H1 (cell line): ENCODE measurements around the gene MEF2C. TPM values are rescaled to one million over a fixed set of nuclear protein-coding genes. Genes with fewer than 3 reads are reported as not detected.
A peak's percentile ranks its signal among the peaks of the same experiment; 100 is the strongest.

Experiments used
- CTCF ChIA-PET: fragments of 300-600 bp; sonication (Branson Sonifier 250); formaldehyde crosslinking; loops from one replicate; lab custom pipeline; 2021; ENCODE audit not compliant: partially characterized antibody; lab: Charles Lee
- POLR2A ChIA-PET: fragments of 300-600 bp; sonication (Branson Sonifier 250); formaldehyde crosslinking; loops from one replicate; lab custom pipeline; 2021; ENCODE audit warnings: inconsistent platforms; ENCODE audit not compliant: partially characterized antibody; lab: Charles Lee
- DNase-seq, 2 experiments: peaks; one replicate each; pipeline versions ENCODE4 v3.0.0 to v3.0.0-alpha.2; 2010 to 2022; ENCODE audit warnings: low spot score in 2 of 2, low read depth in 1 of 2, mixed read lengths in 1 of 2
- FAIRE-seq: peaks from 2 replicates; lab custom pipeline; 2011; peaks lifted over from hg19 to GRCh38; lab: Jason Lieb, UNC
- H2AFZ ChIP-seq: 2 replicates; pipeline ENCODE4 v1.8.1; 2012; ENCODE audit warnings: low read length, inconsistent platforms
- H2AK5ac ChIP-seq: 2 replicates; pipeline ENCODE4 v1.6.1; 2013; ENCODE audit warnings: low read depth, low read length
- H2BK120ac ChIP-seq: replicated peaks from 2 replicates; pipeline ENCODE3; 2013; ENCODE audit warnings: low read depth, low read length, inconsistent platforms
- H2BK12ac ChIP-seq: 2 replicates; pipeline ENCODE4 v1.6.1; 2013; ENCODE audit warnings: low read depth, low read length
- H2BK15ac ChIP-seq: 2 replicates; pipeline ENCODE4 v1.6.1; 2013; ENCODE audit warnings: low read length
- H2BK20ac ChIP-seq: 2 replicates; pipeline ENCODE4 v1.6.1; 2013; ENCODE audit warnings: low read length
- H2BK5ac ChIP-seq: 2 replicates; pipeline ENCODE4 v1.6.1; 2013; ENCODE audit warnings: low read depth, low read length
- H3K14ac ChIP-seq: 2 replicates; pipeline ENCODE4 v1.6.1; 2013; ENCODE audit warnings: inconsistent platforms; ENCODE audit not compliant: insufficient read length
- H3K18ac ChIP-seq: 2 replicates; pipeline ENCODE4 v1.6.1; 2013; ENCODE audit warnings: low read length; ENCODE audit errors: extremely low read depth
- H3K23ac ChIP-seq: 2 replicates; pipeline ENCODE4 v1.6.1; 2013; ENCODE audit warnings: inconsistent platforms; ENCODE audit not compliant: insufficient read length
- H3K23me2 ChIP-seq: 2 replicates; pipeline ENCODE4 v1.6.1; 2013; ENCODE audit warnings: low read depth, low read length
- H3K27ac ChIP-seq: 2 replicates; pipeline ENCODE4 v1.6.1; 2011; ENCODE audit warnings: low read depth, low read length, inconsistent platforms
- H3K27me3 ChIP-seq, 4 experiments: replicated peaks in 1 of 4; 1 replicate in 1 of 4; 2 replicates in 3 of 4; pipeline versions ENCODE4 v1.6.1 to v1.8.1; 2011 to 2013; ENCODE audit warnings: low read length in 3 of 4, mild to moderate bottlenecking in 3 of 4, inconsistent platforms in 2 of 4, mixed read lengths in 2 of 4, moderate library complexity in 1 of 4; ENCODE audit not compliant: control insufficient read depth in 3 of 4, insufficient read depth in 3 of 4; ENCODE audit errors: extremely low read depth in 1 of 4
- H3K36me3 ChIP-seq, 4 experiments: 2 replicates each; pipeline versions ENCODE4 v1.6.1 to v1.8.1; 2011 to 2013; ENCODE audit warnings: mild to moderate bottlenecking in 4 of 4, low read length in 3 of 4, moderate library complexity in 2 of 4, control low read depth in 1 of 4, inconsistent platforms in 1 of 4; ENCODE audit not compliant: insufficient read depth in 4 of 4, control insufficient read depth in 2 of 4
- H3K4ac ChIP-seq: replicated peaks from 2 replicates; pipeline ENCODE3; 2013; ENCODE audit warnings: low read length, low read depth, mixed read lengths, inconsistent platforms; ENCODE audit not compliant: insufficient read length
- H3K4me1 ChIP-seq, 4 experiments: replicated peaks in 1 of 4; 1 replicate in 1 of 4; 2 replicates in 3 of 4; pipeline versions ENCODE4 v1.6.1 to v1.8.1; 2011 to 2013; ENCODE audit warnings: low read length in 3 of 4, inconsistent platforms in 2 of 4, mixed read lengths in 1 of 4; ENCODE audit not compliant: insufficient read depth in 4 of 4, control insufficient read depth in 3 of 4
- H3K4me2 ChIP-seq, 2 experiments: 2 replicates each; pipeline versions ENCODE4 v1.6.1 to v1.8.1; 2011 to 2013; ENCODE audit warnings: low read depth in 2 of 2, low read length in 2 of 2, control low read depth in 1 of 2, inconsistent platforms in 1 of 2, mild to moderate bottlenecking in 1 of 2; ENCODE audit not compliant: insufficient read depth in 1 of 2
- H3K4me3 ChIP-seq, 4 experiments: fragments of 200-600, 300-600 bp in 1 of 4; sonication (generic), shearing (Covaris generic), sonication (Bioruptor Twin) in 1 of 4; 2 replicates each; pipeline versions ENCODE4 v1.5.1 to v1.8.1; 2011 to 2016; ENCODE audit warnings: low read length in 4 of 4, low read depth in 3 of 4, control low read depth in 2 of 4, inconsistent platforms in 2 of 4, mild to moderate bottlenecking in 2 of 4, mixed read lengths in 1 of 4, moderate library complexity in 1 of 4; ENCODE audit not compliant: insufficient read depth in 2 of 4; ENCODE audit errors: extremely low read depth in 1 of 4
- H3K56ac ChIP-seq: replicated peaks from 2 replicates; pipeline ENCODE3; 2013; ENCODE audit warnings: low read depth, mild to moderate bottlenecking, mixed read lengths, low read length, inconsistent platforms; ENCODE audit not compliant: insufficient read length
- H3K79me1 ChIP-seq: 2 replicates; pipeline ENCODE4 v1.6.1; 2013; ENCODE audit warnings: low read depth, low read length, control low read depth
- H3K79me2 ChIP-seq, 2 experiments: 2 replicates each; pipeline versions ENCODE4 v1.6.1 to v1.8.1; 2012 to 2013; ENCODE audit warnings: low read length in 2 of 2, mild to moderate bottlenecking in 2 of 2, inconsistent platforms in 1 of 2; ENCODE audit not compliant: insufficient read depth in 2 of 2, control insufficient read depth in 1 of 2
- H3K9ac ChIP-seq, 4 experiments: replicated peaks in 1 of 4; 1 replicate in 1 of 4; 2 replicates in 3 of 4; pipeline versions ENCODE4 v1.6.1 to v1.8.1; 2011 to 2013; ENCODE audit warnings: low read depth in 3 of 4, low read length in 3 of 4, control low read depth in 2 of 4, mild to moderate bottlenecking in 2 of 4, moderate library complexity in 2 of 4, inconsistent platforms in 1 of 4; ENCODE audit errors: extremely low read depth in 1 of 4
- H3K9me3 ChIP-seq, 2 experiments: 2 replicates each; pipeline versions ENCODE4 v1.6.1 to v1.8.1; 2012 to 2013; ENCODE audit warnings: mild to moderate bottlenecking in 2 of 2, moderate library complexity in 2 of 2, control low read depth in 1 of 2, inconsistent platforms in 1 of 2, low read depth in 1 of 2, low read length in 1 of 2, mixed read lengths in 1 of 2; ENCODE audit not compliant: insufficient read depth in 2 of 2
- H4K20me1 ChIP-seq, 2 experiments: replicated peaks in 1 of 2; 2 replicates each; pipeline versions ENCODE3 to v1.8.1; 2011 to 2013; ENCODE audit warnings: inconsistent platforms in 2 of 2, low read length in 2 of 2, mild to moderate bottlenecking in 1 of 2; ENCODE audit not compliant: insufficient read depth in 2 of 2, control insufficient read depth in 1 of 2
- H4K5ac ChIP-seq: 2 replicates; pipeline ENCODE4 v1.6.1; 2013; ENCODE audit warnings: low read length, low read depth, mixed read lengths, inconsistent platforms; ENCODE audit not compliant: insufficient read length
- H4K8ac ChIP-seq: 2 replicates; pipeline ENCODE4 v1.8.0; 2013; ENCODE audit warnings: mild to moderate bottlenecking, moderate library complexity, low read length, inconsistent platforms; ENCODE audit not compliant: insufficient read depth; ENCODE audit errors: extremely low read depth
- H4K91ac ChIP-seq: replicated peaks from 2 replicates; pipeline ENCODE3; 2013; ENCODE audit warnings: low read length, mixed read lengths, inconsistent platforms; ENCODE audit not compliant: insufficient read length
- WGBS, 2 experiments: shearing (Covaris generic) in 1 of 2; methylation state at CpG; one replicate each; pipeline versions ENCODE4 v1.1.6 to v1.1.7; 2013 to 2015; ENCODE audit warnings: low lambda C conversion rate in 2 of 2, mixed read lengths in 2 of 2, inconsistent platforms in 1 of 2, low coverage in 1 of 2, missing lambda C conversion rate in 1 of 2; ENCODE audit not compliant: insufficient replicate concordance in 2 of 2, insufficient coverage in 1 of 2, insufficient read length in 1 of 2; ENCODE audit errors: extremely low coverage in 1 of 2, missing lambda C conversion rate in 1 of 2; 5-methylcytosine and 5-hydroxymethylcytosine counted together
- polyA plus RNA-seq, 7 experiments: library from polyadenylated mRNA; depleted of rRNA in 3 of 7; stranded (reverse) in 5 of 7; unstranded in 2 of 7; fragments of >200 nt in 5 of 7; fragments of 200-250 nt in 2 of 7; gene quantifications; 1 replicate in 5 of 7; 2 replicates in 1 of 7; 4 replicates in 1 of 7; pipeline versions ENCODE4 v1.2.1 to v1.2.3, GENCODE V29; 2011 to 2013; ENCODE audit warnings: missing spikeins in 2 of 7, mixed read lengths in 2 of 7
- total RNA-seq: library from RNA; stranded (reverse); fragmentation: NEBNext Ultra II Directional; extraction: Animal tissue kit (Norgen Biotek cat#: 25700); gene quantifications from 2 replicates; pipeline ENCODE4 v1.2.1, GENCODE V29; 2021

The MEF2C gene
- total and polyA plus RNA-seq, 2 of the 8 experiments (the other 6 are each of a cell fraction or from before 2014, with no cell fraction given): 0.59 to 0.99 TPM

DNA sequence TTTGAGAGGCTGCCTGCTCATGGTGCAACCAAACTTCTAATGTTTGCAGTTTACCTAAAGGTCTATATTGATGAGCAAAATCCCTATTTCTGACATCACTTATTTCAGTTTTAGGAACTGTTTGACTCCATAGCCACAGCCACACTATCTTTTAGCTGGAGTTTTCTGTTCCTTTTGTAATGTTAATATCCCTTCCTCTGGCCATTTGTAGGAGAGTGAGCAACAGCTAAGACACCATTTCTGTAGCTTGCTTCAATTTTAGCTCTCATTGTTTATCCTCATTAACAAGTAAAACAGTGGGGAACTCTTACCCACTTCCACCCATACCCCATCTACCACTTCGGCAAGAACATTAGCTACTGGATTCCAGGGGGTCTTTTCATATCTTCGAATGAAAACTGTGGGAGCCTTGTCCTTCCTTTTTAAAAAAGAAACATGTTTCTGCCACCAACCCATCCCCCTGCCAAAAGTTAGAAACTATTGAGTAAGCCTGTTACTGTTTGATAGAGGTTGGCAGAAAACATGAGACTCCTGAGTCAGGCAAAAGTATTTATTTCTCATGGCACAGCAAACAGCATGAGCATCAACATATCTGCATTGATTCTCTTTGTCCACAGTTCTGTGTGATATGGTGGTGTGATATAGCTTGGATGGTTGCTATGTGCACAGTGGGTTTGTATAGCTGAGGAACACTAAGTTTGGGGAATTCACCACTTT lies 174.1 kb downstream of the MEF2C start:
- peak overlapping the region; percentile 27; the same call in 1 of the 2 replicates for H2BK20ac ChIP-seq
- H3K56ac ChIP-seq: no peak overlapping the region
- H3K4ac ChIP-seq: no peak overlapping the region
- H4K5ac ChIP-seq: no peak overlapping the region
- ChIA-PET POLR2A (interaction anchor here (1.1 kb wide), 1 partner anchor 13 kb away, joined by 3 read pairs; no protein-coding TSS in a partner anchor), CTCF (interaction anchor here (0.6 to 2.7 kb wide), 8 partner anchors 9 to 577 kb away, joined by 3 to 11 read pairs (median 4); no protein-coding TSS in a partner anchor)
- no peaks in the 10 kb centered on the region for H3K27me3 ChIP-seq
- no peaks in the 10 kb centered on the region for H3K79me1 ChIP-seq
- H3K36me3 ChIP-seq: no peaks in the 10 kb centered on the region
- H2AK5ac ChIP-seq: no peak overlapping the region
- no peak for DNase-seq
- H3K23ac ChIP-seq: no peak overlapping the region
- no peak overlapping the region for H2BK12ac ChIP-seq
- peaks cover 0 to 17% (median 9%) of the 10 kb centered on the region in 4 experiments; a peak in 4 of 7 replicates for H3K4me1 ChIP-seq
- peak overlapping the region; percentile 63; the same call in 1 of the 2 replicates for H2AFZ ChIP-seq
- H2BK120ac ChIP-seq: no peak overlapping the region
- no peak overlapping the region for H3K27ac ChIP-seq
- H3K9ac ChIP-seq: no peak overlapping the region
- H3K14ac ChIP-seq: no peak overlapping the region
- H3K18ac ChIP-seq: peak overlapping the region; percentile 5; the same call in 1 of the 2 replicates
- no peak overlapping the region for H2BK15ac ChIP-seq
- H3K9me3 ChIP-seq: no peaks in the 10 kb centered on the region
- peak overlapping the region; percentile 1 to 6; a peak in 1 of 4 replicates for H3K4me2 ChIP-seq
- H4K91ac ChIP-seq: no peak overlapping the region
- no peaks in the 10 kb centered on the region; the same call in 1 of the 2 replicates for H3K23me2 ChIP-seq
- FAIRE-seq: no peak
- H4K8ac ChIP-seq: no peak overlapping the region
- H3K79me2 ChIP-seq: no peaks in the 10 kb centered on the region
- WGBS, 2 experiments: 69% methylated on average over 2 of the region's 2 CpGs; no CpG with 5 or more reads in 1 of the 2 experiments
- H2BK5ac ChIP-seq: no peak overlapping the region
- no peak overlapping the region for H3K4me3 ChIP-seq
- H4K20me1 ChIP-seq: no peaks in the 10 kb centered on the region
